HepG2 (cell line): ENCODE data around the gene INHBC. TPM values are rescaled to one million over a fixed set of nuclear protein-coding genes. Genes with fewer than 3 reads are reported as not detected.
A peak's percentile ranks its signal among the peaks of the same experiment; 100 is the strongest.

Experiments used
- CREM ChIP-seq, 2 experiments: sonication (generic) in 1 of 2; formaldehyde crosslinking in 1 of 2; IDR thresholded peaks; 2 replicates each; pipeline versions ENCODE4 v1.4.0 to v1.6.1; 2016 to 2020; ENCODE audit warnings: antibody characterized with exemption in 1 of 2, mild to moderate bottlenecking in 1 of 2, missing genetic modification reagents in 1 of 2
- GATAD2A ChIP-seq: IDR thresholded peaks from 2 replicates; pipeline ENCODE4 v1.6.1; 2016
- KLF13 ChIP-seq: sonication (generic); formaldehyde crosslinking; IDR thresholded peaks from 2 replicates; pipeline ENCODE4 v1.4.0; 2020; ENCODE audit warnings: mild to moderate bottlenecking, missing genetic modification reagents
- RARG ChIP-seq: sonication (generic); formaldehyde crosslinking; IDR thresholded peaks from 2 replicates; pipeline ENCODE4 v1.4.0; 2020; ENCODE audit warnings: low read depth, mild to moderate bottlenecking, missing genetic modification reagents
- REPIN1 ChIP-seq: sonication (generic); formaldehyde crosslinking; IDR thresholded peaks from 2 replicates; pipeline ENCODE4 v1.8.0; 2022; ENCODE audit warnings: missing genetic modification reagents, low read depth, mild to moderate bottlenecking, borderline replicate concordance
- REXO4 ChIP-seq: sonication (generic); formaldehyde crosslinking; IDR thresholded peaks from 2 replicates; pipeline ENCODE4 v1.8.0; 2022; ENCODE audit warnings: missing genetic modification reagents, mild to moderate bottlenecking, borderline replicate concordance
- SALL2 ChIP-seq: sonication (generic); formaldehyde crosslinking; IDR thresholded peaks from 2 replicates; pipeline ENCODE4 v1.8.1; 2023; ENCODE audit warnings: mild to moderate bottlenecking, missing genetic modification reagents, inconsistent platforms
- SMC3 ChIP-seq: IDR thresholded peaks from 2 replicates; pipeline ENCODE4 v1.6.1; 2011; ENCODE audit warnings: low read length, improper control_type of control experiment
- TEAD3 ChIP-seq: optimal IDR thresholded peaks from 2 replicates; pipeline ENCODE3; 2016; ENCODE audit warnings: borderline replicate concordance
- ZC3H4 ChIP-seq: sonication (generic); formaldehyde crosslinking; IDR thresholded peaks from 2 replicates; pipeline ENCODE4 v1.4.0; 2020; ENCODE audit warnings: missing genetic modification reagents, borderline replicate concordance
- ZMYM4 ChIP-seq: sonication (generic); formaldehyde crosslinking; IDR thresholded peaks from 2 replicates; pipeline ENCODE4 v1.8.1; 2023; ENCODE audit warnings: mild to moderate bottlenecking, missing genetic modification reagents
- ZNF546 ChIP-seq: sonication (generic); formaldehyde crosslinking; conservative IDR thresholded peaks from 2 replicates; pipeline ENCODE4 v1.8.1; 2023; ENCODE audit warnings: mild to moderate bottlenecking, missing genetic modification reagents
- ZNF589 ChIP-seq: sonication (generic); formaldehyde crosslinking; conservative IDR thresholded peaks from 2 replicates; pipeline ENCODE4 v1.8.0; 2022; ENCODE audit warnings: mild to moderate bottlenecking, moderate library complexity, missing genetic modification reagents
- ZSCAN29 ChIP-seq: sonication (generic); formaldehyde crosslinking; conservative IDR thresholded peaks from 2 replicates; pipeline ENCODE4 v1.4.0; 2020; ENCODE audit warnings: mild to moderate bottlenecking, missing genetic modification reagents
- polyA plus RNA-seq, 8 experiments: library from polyadenylated mRNA; depleted of rRNA in 3 of 8; stranded (reverse) in 7 of 8; unstranded in 1 of 8; fragments of >200 nt; fragmentation: Illumina TruSeq in 4 of 8; extraction: Trizol in 4 of 8; gene quantifications; 2 replicates each; pipeline versions ENCODE4 v1.2.1 to v1.2.3, GENCODE V29; 2011 to 2016; ENCODE audit warnings: low read depth in 4 of 8, missing spikeins in 1 of 8, mixed read lengths in 1 of 8; ENCODE audit not compliant: insufficient read depth in 1 of 8
- total RNA-seq, 5 experiments: library from RNA; depleted of rRNA; stranded (reverse); fragments of >200 nt; fragmentation: Illumina TruSeq; extraction: Trizol; gene quantifications; 2 replicates each; pipeline ENCODE4 v1.2.3, GENCODE V29; 2016; ENCODE audit warnings: low read depth in 1 of 5
- TF ChIP-seq, protein P1 (sequence below): sonication (generic); formaldehyde crosslinking; IDR thresholded peaks from 2 replicates; pipeline ENCODE4 v1.5.1; 2020; ENCODE audit warnings: mild to moderate bottlenecking, missing genetic modification reagents, moderate library complexity
- TF ChIP-seq, protein P2 (sequence below): sonication (generic); formaldehyde crosslinking; IDR thresholded peaks from 2 replicates; pipeline ENCODE4 v1.8.0; 2022; ENCODE audit warnings: mild to moderate bottlenecking, missing genetic modification reagents, moderate library complexity
- TF ChIP-seq, protein P3 (sequence below): sonication (generic); formaldehyde crosslinking; IDR thresholded peaks from 2 replicates; pipeline ENCODE4 v1.4.0; 2020; ENCODE audit warnings: missing genetic modification reagents
- TF ChIP-seq, protein P4 (sequence below): sonication (generic); formaldehyde crosslinking; IDR thresholded peaks from 2 replicates; pipeline ENCODE4 v1.4.0; 2020; ENCODE audit warnings: missing genetic modification reagents
- TF ChIP-seq, protein P5 (sequence below): sonication (generic); formaldehyde crosslinking; IDR thresholded peaks from 2 replicates; pipeline ENCODE4 v1.5.0; 2020; ENCODE audit warnings: mild to moderate bottlenecking, missing genetic modification reagents, borderline replicate concordance

INHBC gene
- total and polyA plus RNA-seq, 2 of the 13 experiments (the other 11 are each of a cell fraction or from before 2014, with no cell fraction given) = 1.8 to 13.8 TPM

DNA sequence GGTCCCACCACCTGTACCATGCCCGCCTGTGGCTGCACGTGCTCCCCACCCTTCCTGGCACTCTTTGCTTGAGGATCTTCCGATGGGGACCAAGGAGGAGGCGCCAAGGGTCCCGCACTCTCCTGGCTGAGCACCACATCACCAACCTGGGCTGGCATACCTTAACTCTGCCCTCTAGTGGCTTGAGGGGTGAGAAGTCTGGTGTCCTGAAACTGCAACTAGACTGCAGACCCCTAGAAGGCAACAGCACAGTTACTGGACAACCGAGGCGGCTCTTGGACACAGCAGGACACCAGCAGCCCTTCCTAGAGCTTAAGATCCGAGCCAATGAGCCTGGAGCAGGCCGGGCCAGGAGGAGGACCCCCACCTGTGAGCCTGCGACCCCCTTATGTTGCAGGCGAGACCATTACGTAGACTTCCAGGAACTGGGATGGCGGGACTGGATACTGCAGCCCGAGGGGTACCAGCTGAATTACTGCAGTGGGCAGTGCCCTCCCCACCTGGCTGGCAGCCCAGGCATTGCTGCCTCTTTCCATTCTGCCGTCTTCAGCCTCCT is 21.6 kb downstream of the INHBC start (continued):
- TF ChIP-seq SALL2 (peak; percentile 40; the same call in 1 of the 2 replicates), REPIN1 (CRISPR knock-in tag) (0 out of 2 replicates have a peak, but pooled peaks have one; percentile 35), ZNF546 (no peak), ZNF589 (CRISPR knock-in tag) (no peak), KLF13 (CRISPR knock-in tag) (0 out of 2 replicates have a peak, but pooled peaks have one; percentile 8), ZMYM4 (CRISPR knock-in tag) (peak; percentile 35; the same call in 1 of the 2 replicates), CREM (IDR thresholded peaks at IDR 0.05) (no peak), CREM (CRISPR knock-in tag; IDR thresholded peaks at IDR 0.05) (no peak), TEAD3 (peak; percentile 87), ZSCAN29 (CRISPR knock-in tag) (no peak), RARG (CRISPR knock-in tag) (no peak), REXO4 (CRISPR knock-in tag) (no peak), SMC3 (peak; percentile 49), GATAD2A (CRISPR knock-in tag) (peak; percentile 70), ZC3H4 (CRISPR knock-in tag) (peak; percentile 39; the same call in 1 of the 2 replicates)
- TF ChIP-seq, protein P1, sequence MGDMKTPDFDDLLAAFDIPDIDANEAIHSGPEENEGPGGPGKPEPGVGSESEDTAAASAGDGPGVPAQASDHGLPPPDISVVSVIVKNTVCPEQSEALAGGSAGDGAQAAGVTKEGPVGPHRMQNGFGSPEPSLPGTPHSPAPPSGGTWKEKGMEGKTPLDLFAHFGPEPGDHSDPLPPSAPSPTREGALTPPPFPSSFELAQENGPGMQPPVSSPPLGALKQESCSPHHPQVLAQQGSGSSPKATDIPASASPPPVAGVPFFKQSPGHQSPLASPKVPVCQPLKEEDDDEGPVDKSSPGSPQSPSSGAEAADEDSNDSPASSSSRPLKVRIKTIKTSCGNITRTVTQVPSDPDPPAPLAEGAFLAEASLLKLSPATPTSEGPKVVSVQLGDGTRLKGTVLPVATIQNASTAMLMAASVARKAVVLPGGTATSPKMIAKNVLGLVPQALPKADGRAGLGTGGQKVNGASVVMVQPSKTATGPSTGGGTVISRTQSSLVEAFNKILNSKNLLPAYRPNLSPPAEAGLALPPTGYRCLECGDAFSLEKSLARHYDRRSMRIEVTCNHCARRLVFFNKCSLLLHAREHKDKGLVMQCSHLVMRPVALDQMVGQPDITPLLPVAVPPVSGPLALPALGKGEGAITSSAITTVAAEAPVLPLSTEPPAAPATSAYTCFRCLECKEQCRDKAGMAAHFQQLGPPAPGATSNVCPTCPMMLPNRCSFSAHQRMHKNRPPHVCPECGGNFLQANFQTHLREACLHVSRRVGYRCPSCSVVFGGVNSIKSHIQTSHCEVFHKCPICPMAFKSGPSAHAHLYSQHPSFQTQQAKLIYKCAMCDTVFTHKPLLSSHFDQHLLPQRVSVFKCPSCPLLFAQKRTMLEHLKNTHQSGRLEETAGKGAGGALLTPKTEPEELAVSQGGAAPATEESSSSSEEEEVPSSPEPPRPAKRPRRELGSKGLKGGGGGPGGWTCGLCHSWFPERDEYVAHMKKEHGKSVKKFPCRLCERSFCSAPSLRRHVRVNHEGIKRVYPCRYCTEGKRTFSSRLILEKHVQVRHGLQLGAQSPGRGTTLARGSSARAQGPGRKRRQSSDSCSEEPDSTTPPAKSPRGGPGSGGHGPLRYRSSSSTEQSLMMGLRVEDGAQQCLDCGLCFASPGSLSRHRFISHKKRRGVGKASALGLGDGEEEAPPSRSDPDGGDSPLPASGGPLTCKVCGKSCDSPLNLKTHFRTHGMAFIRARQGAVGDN (CRISPR knock-in tag) = peak; percentile 60
- TF ChIP-seq, protein P2, sequence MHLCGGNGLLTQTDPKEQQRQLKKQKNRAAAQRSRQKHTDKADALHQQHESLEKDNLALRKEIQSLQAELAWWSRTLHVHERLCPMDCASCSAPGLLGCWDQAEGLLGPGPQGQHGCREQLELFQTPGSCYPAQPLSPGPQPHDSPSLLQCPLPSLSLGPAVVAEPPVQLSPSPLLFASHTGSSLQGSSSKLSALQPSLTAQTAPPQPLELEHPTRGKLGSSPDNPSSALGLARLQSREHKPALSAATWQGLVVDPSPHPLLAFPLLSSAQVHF (CRISPR knock-in tag) = no peak
- TF ChIP-seq, protein P3, sequence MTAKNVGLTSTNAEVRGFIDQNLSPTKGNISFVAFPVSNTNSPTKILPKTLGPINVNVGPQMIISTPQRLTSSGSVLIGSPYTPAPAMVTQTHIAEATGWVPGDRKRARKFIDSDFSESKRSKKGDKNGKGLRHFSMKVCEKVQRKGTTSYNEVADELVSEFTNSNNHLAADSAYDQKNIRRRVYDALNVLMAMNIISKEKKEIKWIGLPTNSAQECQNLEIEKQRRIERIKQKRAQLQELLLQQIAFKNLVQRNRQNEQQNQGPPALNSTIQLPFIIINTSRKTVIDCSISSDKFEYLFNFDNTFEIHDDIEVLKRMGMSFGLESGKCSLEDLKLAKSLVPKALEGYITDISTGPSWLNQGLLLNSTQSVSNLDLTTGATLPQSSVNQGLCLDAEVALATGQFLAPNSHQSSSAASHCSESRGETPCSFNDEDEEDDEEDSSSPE (CRISPR knock-in tag) = 0 out of 2 replicates have a peak, but pooled peaks have one; percentile 35
- TF ChIP-seq, protein P4, sequence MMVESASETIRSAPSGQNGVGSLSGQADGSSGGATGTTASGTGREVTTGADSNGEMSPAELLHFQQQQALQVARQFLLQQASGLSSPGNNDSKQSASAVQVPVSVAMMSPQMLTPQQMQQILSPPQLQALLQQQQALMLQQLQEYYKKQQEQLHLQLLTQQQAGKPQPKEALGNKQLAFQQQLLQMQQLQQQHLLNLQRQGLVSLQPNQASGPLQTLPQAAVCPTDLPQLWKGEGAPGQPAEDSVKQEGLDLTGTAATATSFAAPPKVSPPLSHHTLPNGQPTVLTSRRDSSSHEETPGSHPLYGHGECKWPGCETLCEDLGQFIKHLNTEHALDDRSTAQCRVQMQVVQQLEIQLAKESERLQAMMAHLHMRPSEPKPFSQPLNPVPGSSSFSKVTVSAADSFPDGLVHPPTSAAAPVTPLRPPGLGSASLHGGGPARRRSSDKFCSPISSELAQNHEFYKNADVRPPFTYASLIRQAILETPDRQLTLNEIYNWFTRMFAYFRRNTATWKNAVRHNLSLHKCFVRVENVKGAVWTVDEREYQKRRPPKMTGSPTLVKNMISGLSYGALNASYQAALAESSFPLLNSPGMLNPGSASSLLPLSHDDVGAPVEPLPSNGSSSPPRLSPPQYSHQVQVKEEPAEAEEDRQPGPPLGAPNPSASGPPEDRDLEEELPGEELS (CRISPR knock-in tag) = 0 out of 2 replicates have a peak, but pooled peaks have one; percentile 20
- TF ChIP-seq, protein P5, sequence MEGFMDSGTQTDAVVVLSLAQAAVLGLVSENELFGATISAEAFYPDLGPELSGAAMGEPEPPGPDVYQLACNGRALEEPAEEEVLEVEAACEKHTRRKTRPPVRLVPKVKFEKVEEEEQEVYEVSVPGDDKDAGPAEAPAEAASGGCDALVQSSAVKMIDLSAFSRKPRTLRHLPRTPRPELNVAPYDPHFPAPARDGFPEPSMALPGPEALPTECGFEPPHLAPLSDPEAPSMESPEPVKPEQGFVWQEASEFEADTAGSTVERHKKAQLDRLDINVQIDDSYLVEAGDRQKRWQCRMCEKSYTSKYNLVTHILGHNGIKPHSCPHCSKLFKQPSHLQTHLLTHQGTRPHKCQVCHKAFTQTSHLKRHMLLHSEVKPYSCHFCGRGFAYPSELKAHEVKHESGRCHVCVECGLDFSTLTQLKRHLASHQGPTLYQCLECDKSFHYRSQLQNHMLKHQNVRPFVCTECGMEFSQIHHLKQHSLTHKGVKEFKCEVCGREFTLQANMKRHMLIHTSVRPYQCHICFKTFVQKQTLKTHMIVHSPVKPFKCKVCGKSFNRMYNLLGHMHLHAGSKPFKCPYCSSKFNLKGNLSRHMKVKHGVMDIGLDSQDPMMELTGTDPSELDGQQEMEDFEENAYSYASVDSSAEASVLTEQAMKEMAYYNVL (CRISPR knock-in tag) = 0 out of 2 replicates have a peak, but pooled peaks have one; percentile 42
